Measurements from ENCODE around the gene SWAP70.

The SWAP70 gene

GRCh38 chr11:9680028-9680427, 16.2 kb downstream of the SWAP70 start:
- TF ChIP-seq CTCF (IDR thresholded peaks at IDR 0.05; ENCODE audit: low read depth, low read length), result no peak

GRCh38 chr11:9681583-9682372, 17.9 kb downstream of the SWAP70 start:
- Histone ChIP-seq H3K9me3 (no peaks in the 10 kb centered on the region), H3K4me3 (ENCODE audit: low read depth, low read length) (no peak overlapping the region)
- no peak for DNase-seq

More at GRCh38 chr11:9680028-9680427, 16.2 kb downstream of the SWAP70 start:
- no peak for DNase-seq
- H3K9me3 ChIP-seq, result no peaks in the 10 kb centered on the region
- no peak overlapping the region for H3K4me3 ChIP-seq (ENCODE audit: low read depth, low read length)
- no peaks in the 10 kb centered on the region for H3K4me1 ChIP-seq
- H3K36me3 ChIP-seq, result no peaks in the 10 kb centered on the region
- H3K27me3 ChIP-seq, result no peaks in the 10 kb centered on the region

GRCh38 chr11:9687711-9688477, 24.0 kb downstream of the SWAP70 start:
- Histone ChIP-seq H3K36me3 (no peaks in the 10 kb centered on the region), H3K27me3 (no peaks in the 10 kb centered on the region), H3K9me3 (no peaks in the 10 kb centered on the region), H3K4me3 (ENCODE audit: low read depth, low read length) (no peak overlapping the region), H3K4me1 (peaks cover 15% of the 10 kb centered on the region)
- no peak for TF ChIP-seq CTCF (IDR thresholded peaks at IDR 0.05; ENCODE audit: low read depth, low read length)
- peak; percentile 23 for DNase-seq

More at GRCh38 chr11:9681583-9682372, 17.9 kb downstream of the SWAP70 start:
- no peak for TF ChIP-seq CTCF (IDR thresholded peaks at IDR 0.05; ENCODE audit: low read depth, low read length)
- Histone ChIP-seq H3K4me1 (no peaks in the 10 kb centered on the region), H3K27me3 (no peaks in the 10 kb centered on the region), H3K36me3 (no peaks in the 10 kb centered on the region)

GRCh38 chr11:9688716-9689511, 25.0 kb downstream of the SWAP70 start:
- no peak overlapping the region for H3K4me3 ChIP-seq (ENCODE audit: low read depth, low read length)
- no peaks in the 10 kb centered on the region for H3K9me3 ChIP-seq
- H3K27me3 ChIP-seq, result no peaks in the 10 kb centered on the region
- peak; percentile 51 for DNase-seq
- no peaks in the 10 kb centered on the region for H3K36me3 ChIP-seq
- TF ChIP-seq CTCF (IDR thresholded peaks at IDR 0.05; ENCODE audit: low read depth, low read length), result no peak
- H3K4me1 ChIP-seq, result peaks cover 15% of the 10 kb centered on the region

GRCh38 chr11:9689721-9690120, 25.8 kb downstream of the SWAP70 start:
- no peak for DNase-seq
- H3K27me3 ChIP-seq, result no peaks in the 10 kb centered on the region
- H3K9me3 ChIP-seq, result no peaks in the 10 kb centered on the region
- H3K36me3 ChIP-seq, result no peaks in the 10 kb centered on the region
- TF ChIP-seq CTCF (IDR thresholded peaks at IDR 0.05; ENCODE audit: low read depth, low read length), result no peak
- H3K4me1 ChIP-seq, result peaks cover 15% of the 10 kb centered on the region
- H3K4me3 ChIP-seq (ENCODE audit: low read depth, low read length), result peak overlapping the region; percentile 2; the same call in 1 of the 2 replicates

All from BE2C (cell line).